Endothelial cell of umbilical vein (primary cell): Measurements from ENCODE around the gene ZDHHC11B. TPM values are rescaled to one million over a fixed set of nuclear protein-coding genes. Genes with fewer than 3 reads are reported as not detected.
"Not testable (repeated sequence)": the region's sequence is repeated elsewhere in the genome, so short reads cannot be mapped to it uniquely, and the experiment has no call there.

ENCODE experiments used
- BruUV-seq: library from RNA; stranded (reverse); fragments of 400-500 nt; replicated peaks from 2 replicates; lab custom pipeline; 2021; lab: Mats Ljungman, UMichigan
- CTCF ChIA-PET: fragments of 300-600, 350-600 bp; sonication (Branson Sonifier 250); formaldehyde crosslinking; loops from one replicate; lab custom pipeline; 2021; ENCODE audit warnings: antibody characterized with exemption, inconsistent platforms; lab: Charles Lee
- POLR2A ChIA-PET: fragments of 300-600, 350-600 bp; sonication (Branson Sonifier 250); formaldehyde crosslinking; loops from one replicate; lab custom pipeline; 2021; ENCODE audit warnings: antibody characterized with exemption, inconsistent platforms; lab: Charles Lee
- DNase-seq: peaks from one replicate; pipeline ENCODE4 v3.0.0-alpha.2; 2011; ENCODE audit warnings: low read depth, low spot score
- FAIRE-seq: peaks from 2 replicates; lab custom pipeline; 2011; peaks lifted over from hg19 to GRCh38; lab: Jason Lieb, UNC
- H2AFZ ChIP-seq: 2 replicates; pipeline ENCODE4 v1.6.0; 2012; ENCODE audit warnings: low read depth, low read length, control low read depth, inconsistent platforms
- H3K27ac ChIP-seq: 2 replicates; pipeline ENCODE4 v1.5.1; 2011; ENCODE audit warnings: low read depth, mild to moderate bottlenecking, control low read depth, low read length, moderate library complexity; ENCODE audit not compliant: insufficient read depth
- H3K27me3 ChIP-seq, 2 experiments: 2 replicates each; pipeline versions ENCODE4 v1.6.0 to v1.6.1; 2011; ENCODE audit warnings: low read length in 2 of 2, mixed read lengths in 1 of 2; ENCODE audit not compliant: control insufficient read depth in 2 of 2, insufficient read depth in 2 of 2
- H3K36me3 ChIP-seq, 2 experiments: 2 replicates in 1 of 2; 3 replicates in 1 of 2; pipeline ENCODE4 v1.5.1; 2011; ENCODE audit warnings: low read length in 2 of 2, mild to moderate bottlenecking in 1 of 2, moderate library complexity in 1 of 2; ENCODE audit not compliant: control insufficient read depth in 2 of 2, insufficient read depth in 2 of 2; ENCODE audit errors: extremely low read depth in 1 of 2
- H3K4me1 ChIP-seq: 3 replicates; pipeline ENCODE4 v1.5.1; 2011; ENCODE audit warnings: mild to moderate bottlenecking, low read length; ENCODE audit not compliant: control insufficient read depth, insufficient read depth; ENCODE audit errors: extremely low read depth
- H3K4me2 ChIP-seq: 2 replicates; pipeline ENCODE4 v1.6.1; 2011; ENCODE audit warnings: low read length, control low read depth, mixed read lengths; ENCODE audit not compliant: insufficient read depth
- H3K4me3 ChIP-seq, 3 experiments: fragments of 200-600 bp in 1 of 3; sonication (generic), shearing (Covaris generic) in 1 of 3; replicated peaks in 1 of 3; 2 replicates each; pipeline ENCODE4 v1.5.1; 2011 to 2016; ENCODE audit warnings: control low read depth in 3 of 3, low read length in 3 of 3, mild to moderate bottlenecking in 2 of 3, inconsistent platforms in 1 of 3, low read depth in 1 of 3, moderate library complexity in 1 of 3; ENCODE audit not compliant: insufficient read depth in 1 of 3
- H3K79me2 ChIP-seq: 2 replicates; pipeline ENCODE4 v1.6.0; 2012; ENCODE audit warnings: low read length, inconsistent platforms; ENCODE audit not compliant: control insufficient read depth, insufficient read depth
- H3K9ac ChIP-seq: replicated peaks from 2 replicates; pipeline ENCODE3; 2011; ENCODE audit warnings: low read length, control low read depth; ENCODE audit not compliant: insufficient read depth; ENCODE audit errors: extremely low read depth
- H3K9me1 ChIP-seq: replicated peaks from 3 replicates; pipeline ENCODE4 v1.6.0; 2011; ENCODE audit warnings: mild to moderate bottlenecking, low read length; ENCODE audit not compliant: control insufficient read depth, insufficient read depth; ENCODE audit errors: extremely low read depth
- H3K9me3 ChIP-seq: replicated peaks from 2 replicates; pipeline ENCODE4 v1.5.1; 2012; ENCODE audit warnings: low read length, inconsistent platforms; ENCODE audit not compliant: control insufficient read depth, insufficient read depth
- H4K20me1 ChIP-seq: replicated peaks from 2 replicates; pipeline ENCODE3; 2011; ENCODE audit warnings: mild to moderate bottlenecking, low read length; ENCODE audit not compliant: control insufficient read depth, insufficient read depth; ENCODE audit errors: extremely low read depth
- dilution Hi-C: fragments of 300-500 bp; cut with MboI; formaldehyde crosslinking; loops from one replicate; pipeline ENCODE4 v1.15.0; 2019; ENCODE audit warnings: low sequenced_read_pairs; ENCODE audit not compliant: extremely low pct_ligation_motif_present
- intact Hi-C: fragments of 100-400 bp; cut with micrococcal nuclease; formaldehyde crosslinking; loops from one replicate; pipeline ENCODE4 v1.10.0; 2022
- polyA plus RNA-seq, 4 experiments: library from polyadenylated mRNA; depleted of rRNA in 3 of 4; stranded (reverse) in 3 of 4; unstranded in 1 of 4; fragments of >200 nt; gene quantifications; 2 replicates each; pipeline versions ENCODE4 v1.2.1 to v1.2.3, GENCODE V29; 2011 to 2012; ENCODE audit warnings: missing spikeins in 1 of 4
- total RNA-seq: library from RNA; stranded (reverse); gene quantifications from 2 replicates; pipeline ENCODE4 v1.2.3, GENCODE V29; 2021

Gene ZDHHC11B
- total and polyA plus RNA-seq, 2 donors (not counting 3 experiments of a cell fraction or from before 2014, with no cell fraction given): not detected

DNA sequence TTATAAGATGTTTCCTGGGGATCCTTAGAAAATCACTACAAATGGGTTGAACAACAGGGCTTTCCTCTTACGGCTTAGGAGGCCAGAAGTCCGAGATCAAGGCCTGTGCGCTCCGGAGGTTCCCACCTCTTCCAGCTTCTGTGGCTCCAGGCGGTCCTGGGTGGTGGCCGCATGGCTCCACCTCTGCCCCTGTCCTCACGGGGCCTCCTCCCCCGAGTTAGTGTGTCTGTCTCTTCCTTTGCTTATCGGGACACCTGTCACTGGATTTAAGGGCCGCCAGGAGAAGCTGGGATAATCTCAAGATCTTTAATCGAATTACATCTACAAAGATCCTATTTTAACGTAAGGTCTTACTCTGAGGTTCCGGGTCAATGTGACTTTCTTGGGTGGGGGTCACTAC, 89.1 kb downstream of the ZDHHC11B start:
- H3K36me3 ChIP-seq, H3K9me1 ChIP-seq, H3K27ac ChIP-seq, H3K9me3 ChIP-seq, POLR2A ChIA-PET, H3K4me1 ChIP-seq, H3K79me2 ChIP-seq, CTCF ChIA-PET, H3K4me3 ChIP-seq, H3K27me3 ChIP-seq, H3K4me2 ChIP-seq, BruUV-seq, H4K20me1 ChIP-seq, FAIRE-seq, H3K9ac ChIP-seq, H2AFZ ChIP-seq, intact Hi-C loops, DNase-seq, dilution Hi-C loops: not testable (repeated sequence)

DNA sequence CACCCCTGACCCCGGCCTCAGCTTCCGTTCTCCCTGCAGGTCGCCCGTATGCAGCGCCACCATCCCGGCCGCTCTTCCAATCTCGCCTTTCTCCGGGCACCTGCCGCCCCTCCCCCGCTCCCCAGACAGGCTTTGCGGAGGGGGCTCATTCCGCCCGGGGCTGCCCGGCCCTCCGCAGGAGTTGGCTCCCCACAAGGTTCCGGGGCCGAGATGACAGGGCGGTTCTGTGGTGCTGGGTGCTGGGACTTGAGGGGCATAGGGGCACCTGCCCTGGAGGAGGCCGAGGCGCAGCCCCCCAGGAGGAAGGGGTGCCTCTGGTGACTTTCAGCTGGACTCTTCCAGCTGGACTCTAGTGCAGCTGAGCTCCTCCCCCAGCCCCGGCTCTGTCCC, 90.5 kb downstream of the ZDHHC11B start:
- FAIRE-seq, H3K4me3 ChIP-seq, H3K4me2 ChIP-seq, H3K79me2 ChIP-seq, H4K20me1 ChIP-seq, H3K9ac ChIP-seq, H3K9me1 ChIP-seq, H3K9me3 ChIP-seq, intact Hi-C loops, dilution Hi-C loops, CTCF ChIA-PET, DNase-seq, H3K27me3 ChIP-seq, H3K36me3 ChIP-seq, H3K4me1 ChIP-seq, H2AFZ ChIP-seq, BruUV-seq, H3K27ac ChIP-seq, POLR2A ChIA-PET: not testable (repeated sequence)
